WERI-Rb-1 (cell line): ENCODE data around the gene C12orf43.

Experiments used
- DNase-seq: peaks from one replicate; pipeline ENCODE4 v3.0.0-alpha.2; 2020
- H3K27ac ChIP-seq: fragments of 250-450 bp; sonication (Bioruptor Pico); 2 replicates; pipeline ENCODE4 v1.5.1; 2020; ENCODE audit warnings: mild to moderate bottlenecking, moderate library complexity
- H3K27me3 ChIP-seq: fragments of 250-450 bp; sonication (Bioruptor Pico); 2 replicates; pipeline ENCODE4 v1.5.1; 2021; ENCODE audit warnings: mild to moderate bottlenecking, low read depth, moderate library complexity; ENCODE audit not compliant: insufficient read depth, severe bottlenecking
- H3K36me3 ChIP-seq: fragments of 250-450 bp; sonication (Bioruptor Pico); 2 replicates; pipeline ENCODE4 v1.5.1; 2020; ENCODE audit warnings: mild to moderate bottlenecking, moderate library complexity
- H3K4me3 ChIP-seq: 2 replicates; pipeline ENCODE4 v1.5.1; 2011; ENCODE audit warnings: low read depth, mild to moderate bottlenecking, control low read depth, low read length
- H3K9me3 ChIP-seq: fragments of 250-450 bp; sonication (Bioruptor Pico); 2 replicates; pipeline ENCODE4 v1.5.1; 2021; ENCODE audit warnings: mild to moderate bottlenecking, moderate library complexity; ENCODE audit not compliant: severe bottlenecking
- CTCF ChIP-seq: IDR thresholded peaks from 2 replicates; pipeline ENCODE4 v1.5.1; 2011; ENCODE audit warnings: low read depth, mild to moderate bottlenecking, control low read depth, inconsistent platforms, low read length

Gene C12orf43

DNA sequence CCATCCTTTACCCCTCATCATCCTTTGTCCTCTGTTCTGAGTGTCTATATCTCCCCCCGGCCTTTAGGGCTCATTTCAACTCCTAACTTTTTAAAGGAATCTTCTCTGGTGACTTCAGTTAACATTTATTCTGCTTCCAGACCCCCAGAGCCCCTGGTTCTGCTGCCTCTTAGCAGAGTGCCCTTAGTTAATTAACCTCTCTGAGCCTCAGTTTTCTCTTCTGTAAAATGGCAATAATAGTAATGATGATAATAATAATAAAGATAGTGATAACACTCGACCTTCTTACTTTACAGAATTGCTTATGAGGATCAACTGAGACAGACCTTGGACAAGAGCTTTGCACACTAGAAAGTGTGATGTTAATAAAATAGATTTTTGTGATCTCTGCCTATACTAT is 6.4 kb upstream of the C12orf43 start:
- DNase-seq, result no peak
- Histone ChIP-seq H3K36me3 (no peaks in the 10 kb centered on the region), H3K4me3 (no peak overlapping the region), H3K27ac (no peak overlapping the region), H3K9me3 (no peaks in the 10 kb centered on the region), H3K27me3 (no peaks in the 10 kb centered on the region)
- no peak for TF ChIP-seq CTCF

GRCh38 chr12:121021754-121022153 is 5.5 kb upstream of the C12orf43 start:
- DNase-seq, result no peak
- H3K4me3 ChIP-seq, result no peak overlapping the region
- no peak for TF ChIP-seq CTCF
- no peaks in the 10 kb centered on the region for H3K36me3 ChIP-seq
- H3K27ac ChIP-seq, result no peak overlapping the region
- H3K27me3 ChIP-seq, result no peaks in the 10 kb centered on the region
- H3K9me3 ChIP-seq, result no peaks in the 10 kb centered on the region

- Histone ChIP-seq H3K27me3 (no peaks in the 10 kb centered on the region), H3K4me3 (no peak overlapping the region), H3K27ac (no peak overlapping the region), H3K36me3 (no peaks in the 10 kb centered on the region), H3K9me3 (no peaks in the 10 kb centered on the region)
- no peak for DNase-seq
- no peak for TF ChIP-seq CTCF
These were observed 2.8 kb upstream of the C12orf43 start for GRCh38 chr12:121018860-121019617.

- DNase-seq, result no peak
- H3K27ac ChIP-seq, result no peak overlapping the region
- no peaks in the 10 kb centered on the region for H3K36me3 ChIP-seq
- TF ChIP-seq CTCF, result no peak
- H3K4me3 ChIP-seq, result no peak overlapping the region
- H3K9me3 ChIP-seq, result no peaks in the 10 kb centered on the region
- no peaks in the 10 kb centered on the region for H3K27me3 ChIP-seq
These were observed 1.7 kb upstream of the C12orf43 start for GRCh38 chr12:121017966-121018491.

- H3K27ac ChIP-seq, result no peak overlapping the region
- no peak for TF ChIP-seq CTCF
- DNase-seq, result no peak
- H3K27me3 ChIP-seq, result no peaks in the 10 kb centered on the region
- H3K4me3 ChIP-seq, result no peak overlapping the region
- H3K36me3 ChIP-seq, result peaks cover 23% of the 10 kb centered on the region
- no peaks in the 10 kb centered on the region for H3K9me3 ChIP-seq
These were observed 2.6 kb downstream of the C12orf43 start for GRCh38 chr12:121013715-121014114.

DNA sequence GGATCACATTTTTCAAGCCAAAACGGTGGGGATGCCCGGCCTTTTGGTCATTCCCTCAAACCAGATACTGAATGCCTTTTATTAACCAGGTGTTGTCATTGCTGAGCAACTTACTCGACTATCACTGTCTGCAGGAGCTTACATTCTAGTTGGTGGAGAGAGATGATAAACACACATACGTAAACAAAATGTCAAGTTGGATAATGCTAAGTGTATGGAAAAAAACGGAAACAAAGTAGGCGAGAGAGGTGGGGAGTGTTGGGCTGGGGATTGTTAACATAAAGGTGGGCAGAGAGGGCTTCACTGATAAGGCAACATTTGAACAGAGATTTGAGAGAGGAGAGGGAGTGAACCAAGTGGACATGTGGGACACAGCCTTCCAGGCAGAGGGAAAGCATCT is 4.5 kb downstream of the C12orf43 start:
- no peaks in the 10 kb centered on the region for H3K27me3 ChIP-seq
- peaks cover 28% of the 10 kb centered on the region for H3K36me3 ChIP-seq
- H3K27ac ChIP-seq, result no peak overlapping the region
- H3K9me3 ChIP-seq, result no peaks in the 10 kb centered on the region
- no peak for DNase-seq
- no peak overlapping the region for H3K4me3 ChIP-seq
- no peak for TF ChIP-seq CTCF
